ENCODE results near the gene APLN.
A peak's percentile ranks its signal among the peaks of the same experiment; 100 is the strongest.

Gene APLN, protein sequence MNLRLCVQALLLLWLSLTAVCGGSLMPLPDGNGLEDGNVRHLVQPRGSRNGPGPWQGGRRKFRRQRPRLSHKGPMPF

DNA sequence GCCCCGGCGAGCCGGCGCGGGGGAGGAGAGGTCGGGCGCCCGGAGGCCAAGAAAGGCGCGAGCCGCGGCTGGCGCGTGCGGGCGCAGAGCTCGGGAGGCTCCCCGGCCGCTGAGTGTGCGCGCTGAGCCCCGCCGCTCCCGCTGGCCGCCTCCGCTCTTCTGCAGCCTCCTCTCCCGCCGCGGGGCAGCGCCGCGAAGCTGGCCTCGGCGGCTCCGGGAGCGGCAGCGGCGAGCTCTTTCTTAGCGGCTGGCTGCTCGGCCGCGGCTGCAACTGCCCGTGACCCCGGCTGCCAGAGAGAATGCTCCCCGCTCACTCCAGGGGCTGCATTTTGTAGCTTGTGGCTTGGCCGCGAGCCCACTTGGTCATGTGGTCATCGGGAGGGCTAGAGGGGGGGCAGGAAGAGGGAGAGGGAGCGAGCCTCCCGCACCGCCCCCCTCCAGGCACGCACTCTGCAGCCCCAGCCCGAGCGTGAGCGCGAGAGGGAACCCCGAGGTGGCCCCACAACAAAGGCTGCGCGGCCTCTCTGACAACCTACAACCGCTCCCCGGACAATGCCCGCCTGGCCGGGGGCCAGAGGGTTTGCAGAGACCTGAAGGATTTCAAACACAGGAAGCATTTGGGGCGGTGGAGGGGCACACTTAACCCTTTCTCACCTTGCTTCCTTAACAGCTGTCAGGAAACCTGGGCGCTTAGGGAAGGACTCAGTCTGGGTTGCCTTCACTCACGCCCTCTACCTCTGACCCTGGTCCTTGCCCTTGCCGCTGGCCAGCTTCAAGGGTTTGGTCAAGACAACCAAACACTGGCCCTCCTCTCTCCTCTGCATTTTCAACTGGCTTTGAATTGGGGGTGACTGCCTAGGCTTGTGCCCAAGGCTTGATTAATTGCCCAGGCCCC, at the start of gene APLN:
TSS of gene APLN (minus strand) at position 305 of the 895 bp plus-strand sequence. CDS start 326 bp downstream, outside the sequence.
- DNase-seq = peak; percentile 4

DNA sequence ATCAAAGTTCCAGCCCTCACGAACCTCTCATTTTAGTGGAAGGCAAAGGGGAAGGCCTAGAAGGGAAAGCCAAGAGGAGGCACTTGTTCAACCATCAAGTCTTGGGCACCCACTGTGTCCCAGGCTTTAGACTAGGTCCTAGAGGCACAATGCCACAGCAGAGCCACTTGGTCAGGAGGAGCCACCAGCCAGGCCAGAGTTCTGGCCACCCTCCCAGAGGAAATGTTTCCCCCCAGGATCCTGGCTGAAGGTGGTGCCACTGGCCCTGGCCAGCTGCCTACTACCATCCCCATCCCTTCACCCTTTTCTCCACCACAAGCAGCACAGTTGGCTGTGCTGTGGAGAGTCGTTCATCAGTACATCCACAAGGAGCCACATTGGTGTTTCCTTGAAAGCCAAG, 49.7 kb upstream of the APLN start:
- DNase-seq = no peak

DNA sequence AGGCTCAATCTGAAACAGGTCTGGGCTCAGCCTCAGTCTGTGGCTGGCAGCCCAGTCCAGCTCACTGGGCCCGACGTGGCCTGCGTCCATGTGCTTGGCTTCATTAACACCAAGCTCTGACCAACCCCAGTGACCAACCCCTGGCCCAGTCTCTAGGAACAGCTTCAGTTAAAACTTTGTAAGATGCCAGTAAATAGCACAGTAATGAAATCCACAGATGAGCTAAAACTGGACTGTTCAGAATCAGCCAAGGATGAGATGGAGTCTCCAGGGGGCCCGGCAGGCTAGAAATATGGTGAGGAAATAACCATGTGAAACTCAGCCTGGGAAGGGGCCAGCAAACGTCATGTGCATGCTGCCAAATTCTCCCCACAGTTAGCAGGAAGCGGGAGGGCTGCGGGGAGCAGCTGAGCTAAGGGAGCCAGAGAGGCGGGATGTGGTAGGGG, 46.9 kb upstream of the APLN start:
- DNase-seq = no peak

DNA sequence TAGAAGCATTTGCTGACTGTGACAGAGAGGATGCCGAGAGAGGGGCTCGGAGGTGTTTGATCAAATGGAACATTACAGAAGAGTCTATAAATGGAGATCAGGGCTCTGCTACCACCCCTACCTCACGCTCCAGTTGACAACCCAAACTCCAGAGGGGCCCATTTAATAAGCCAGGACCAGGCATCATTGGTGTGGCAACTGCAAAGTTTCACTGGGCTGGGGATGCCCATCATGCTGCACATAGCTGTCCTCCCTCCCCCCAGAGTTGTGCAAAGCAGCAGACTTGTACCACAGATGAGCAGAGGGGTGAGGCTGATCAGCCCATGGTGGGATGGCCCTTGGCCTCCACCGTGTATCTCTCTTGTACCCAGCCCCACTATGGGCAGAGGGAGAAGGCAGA, 45.8 kb upstream of the APLN start:
- no peak for DNase-seq

DNA sequence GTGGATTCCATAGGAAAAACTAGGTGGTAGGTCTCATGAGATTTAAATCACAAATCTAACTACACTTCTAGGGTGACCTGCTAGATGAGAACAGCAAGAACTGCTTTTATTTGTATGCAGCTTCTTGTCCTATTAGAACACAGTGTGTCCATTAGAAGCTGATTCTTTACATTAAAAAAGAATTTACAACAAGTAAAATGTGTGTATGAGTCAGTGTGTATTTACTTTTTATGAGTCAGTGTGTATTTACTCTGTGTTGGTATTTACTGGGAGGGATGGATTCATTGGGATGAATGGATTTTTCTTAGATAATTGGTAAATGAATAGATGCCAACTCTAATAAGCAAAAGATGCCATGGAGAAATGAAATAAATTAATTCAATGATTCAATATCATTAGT, 43.4 kb upstream of the APLN start:
- no peak for DNase-seq

DNA sequence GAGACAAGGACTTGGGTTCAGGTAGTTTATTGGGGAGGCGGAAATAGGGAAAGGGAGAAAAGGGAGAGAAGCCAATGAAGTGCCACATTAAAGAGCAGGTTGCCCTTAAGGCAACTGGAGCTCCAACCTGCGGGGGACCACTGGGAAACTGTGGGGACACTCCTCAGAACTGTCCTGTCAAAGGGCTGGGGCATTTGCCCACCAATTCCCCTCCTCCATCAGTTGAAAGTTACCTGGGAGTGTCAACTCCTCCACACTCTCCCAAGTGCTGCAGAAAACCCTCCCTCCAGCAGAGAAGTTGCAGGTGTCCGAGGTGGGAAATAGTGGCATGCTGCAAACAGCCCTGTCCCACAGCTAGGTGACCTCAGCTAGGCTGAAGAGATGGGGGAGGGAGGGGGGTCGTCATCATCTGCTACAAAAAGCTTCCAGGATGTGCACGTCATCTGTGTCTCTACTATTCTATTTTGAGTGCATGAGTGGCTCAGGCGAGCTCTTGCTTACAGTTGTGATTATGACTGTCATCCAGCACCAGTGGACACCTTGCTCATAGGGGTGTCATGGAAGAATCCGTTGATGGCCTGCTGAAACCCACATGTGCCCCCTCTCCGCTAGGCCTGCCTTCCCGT, 42.6 kb upstream of the APLN start:
- DNase-seq = no peak

DNA sequence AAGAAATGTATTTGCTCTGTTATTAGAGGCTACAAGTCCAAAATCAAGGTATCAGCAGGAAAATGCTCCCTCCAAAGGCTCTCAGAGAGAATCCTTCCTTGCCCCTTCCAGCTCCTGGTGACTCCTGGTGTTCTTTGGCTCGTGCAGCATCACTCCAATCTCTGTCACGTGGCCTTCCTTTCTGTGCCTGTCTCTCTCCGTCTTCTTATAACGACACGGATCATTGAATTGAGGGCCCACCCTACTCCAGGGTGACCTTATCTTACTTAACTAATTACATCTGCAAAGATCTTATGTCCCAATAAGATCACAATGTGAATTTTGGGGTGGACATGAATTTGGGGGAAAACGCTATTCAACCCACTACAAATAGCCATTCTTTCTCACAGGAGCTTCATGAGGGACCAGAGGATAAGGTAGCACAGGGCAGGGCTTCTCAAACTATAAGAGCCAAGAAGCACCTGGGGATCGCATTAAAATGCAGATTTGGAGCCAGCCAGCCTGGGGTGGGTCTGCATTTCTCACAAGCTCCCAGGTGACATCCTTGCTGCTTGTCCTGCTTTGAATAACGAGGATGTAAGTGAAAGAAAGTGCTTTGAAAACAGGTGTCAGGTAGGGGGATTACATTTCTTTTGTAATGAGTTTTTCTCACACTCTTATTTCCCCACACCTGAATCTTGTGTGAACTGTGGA, 41.9 kb upstream of the APLN start:
- no peak for DNase-seq

DNA sequence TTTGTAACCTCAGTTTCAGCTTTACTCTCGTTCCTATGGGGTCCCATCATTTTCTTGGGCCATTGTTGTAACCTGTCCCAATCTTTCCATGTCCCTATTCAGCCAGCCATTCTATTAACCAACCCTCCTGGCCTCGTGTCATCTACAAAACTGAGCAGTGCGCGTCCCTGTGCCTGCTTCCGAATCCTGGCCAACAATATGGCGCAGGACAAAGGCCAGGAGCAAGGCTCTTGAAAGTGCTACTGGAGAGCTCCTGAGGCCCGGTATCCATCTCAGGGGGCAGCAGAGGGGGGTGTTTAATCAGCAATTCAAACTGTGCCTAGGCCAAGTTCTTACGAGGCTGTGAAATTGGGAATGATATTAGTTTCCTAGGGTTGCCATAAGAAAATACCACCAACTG, 41.2 kb upstream of the APLN start:
- DNase-seq = no peak

DNA sequence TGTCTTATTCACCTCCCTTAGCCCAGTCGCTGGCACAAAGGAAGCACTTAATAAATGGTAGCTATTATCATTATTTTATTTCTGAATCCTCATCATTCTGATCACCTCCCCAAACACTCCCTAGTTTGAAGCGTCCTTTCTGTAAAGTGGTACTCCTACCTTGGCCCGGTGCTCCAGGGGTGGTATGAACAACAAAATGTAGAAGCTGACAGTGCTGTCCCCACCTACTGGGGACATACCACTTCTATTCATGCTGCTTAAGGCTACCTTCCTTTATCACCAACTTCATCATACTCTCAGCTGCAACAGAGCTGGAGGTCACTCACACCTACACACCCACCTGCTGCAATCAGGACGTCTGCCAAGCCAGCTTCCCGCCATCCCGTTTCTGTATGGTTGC, 40.8 kb upstream of the APLN start:
- DNase-seq = no peak

DNA sequence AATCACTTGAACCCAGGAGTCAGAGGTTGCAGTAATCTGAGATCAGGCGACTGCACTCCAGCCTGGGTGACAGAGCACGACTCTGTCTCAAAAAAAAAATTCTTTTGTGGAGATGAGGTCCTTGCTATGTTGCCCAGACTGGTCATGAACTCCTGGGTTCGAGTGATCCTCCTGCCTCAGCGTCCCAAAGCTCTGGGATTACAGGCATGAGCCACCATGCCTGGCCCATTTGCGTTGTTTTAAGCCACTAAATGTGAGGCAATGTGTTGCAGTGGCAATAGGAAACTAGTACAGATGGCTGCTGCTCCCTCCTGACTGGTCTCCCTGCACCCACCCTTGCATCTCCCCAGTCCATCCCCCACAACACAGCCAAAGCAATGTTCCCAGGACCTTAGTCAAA, 40.0 kb upstream of the APLN start:
- DNase-seq = no peak

DNA sequence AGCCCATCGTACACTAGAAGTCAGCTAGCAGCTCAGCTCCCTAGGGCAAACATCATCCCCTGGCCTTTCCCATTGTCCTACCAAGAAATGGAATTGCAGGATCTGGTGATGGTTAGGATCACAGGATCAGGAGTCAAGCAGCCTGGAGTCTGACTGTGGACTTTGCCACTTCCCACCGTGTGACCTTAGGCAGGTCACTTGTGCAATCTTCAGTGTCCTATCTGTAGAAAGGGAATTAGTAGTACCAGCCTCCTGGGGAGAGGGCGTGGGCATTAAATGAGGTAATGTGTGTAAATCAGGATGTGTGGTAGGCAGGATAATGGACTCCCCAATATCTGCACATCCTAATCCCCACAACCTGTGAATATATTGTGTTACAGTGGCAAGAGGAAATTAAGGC, 38.6 kb upstream of the APLN start:
- no peak for DNase-seq

DNA sequence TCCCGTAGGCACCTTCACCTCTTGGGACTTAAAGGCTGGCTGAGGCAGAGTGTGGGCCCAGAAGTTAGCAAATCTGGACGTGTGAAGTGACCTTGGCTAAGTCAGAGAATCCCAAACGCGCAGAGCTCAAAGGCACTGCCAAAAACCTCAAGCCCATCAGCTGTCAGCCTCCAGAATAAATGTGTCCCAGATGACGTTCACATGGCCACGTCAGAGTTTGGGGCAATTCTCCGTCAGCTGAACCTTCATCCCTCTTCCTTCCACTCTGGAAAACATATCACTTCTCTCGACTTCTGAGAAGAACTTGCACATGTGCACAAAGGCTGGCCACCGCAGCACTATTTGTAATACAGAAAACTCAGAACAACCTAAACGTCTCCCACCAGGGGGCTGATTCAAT, 35.7 kb upstream of the APLN start:
- no peak for DNase-seq

DNA sequence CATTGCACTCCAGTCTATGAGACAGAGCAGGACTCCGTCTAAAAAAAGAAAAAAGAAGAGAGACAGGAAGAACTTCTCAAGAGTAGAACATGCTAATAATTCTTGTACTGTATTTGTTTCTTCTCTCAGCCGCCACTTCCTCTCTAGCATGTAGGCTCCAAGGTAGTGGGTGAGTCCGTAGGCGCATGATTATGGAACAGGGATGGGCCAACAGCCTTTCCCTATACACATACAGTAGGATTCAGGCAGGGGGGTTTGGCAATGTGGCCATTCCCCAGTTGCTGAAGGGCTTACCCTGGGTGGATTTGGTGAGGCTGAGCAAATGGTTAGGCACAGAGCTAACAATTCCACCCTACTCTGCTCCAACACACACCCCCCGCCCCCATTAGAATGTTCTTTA, 35.0 kb upstream of the APLN start:
- DNase-seq = no peak

DNA sequence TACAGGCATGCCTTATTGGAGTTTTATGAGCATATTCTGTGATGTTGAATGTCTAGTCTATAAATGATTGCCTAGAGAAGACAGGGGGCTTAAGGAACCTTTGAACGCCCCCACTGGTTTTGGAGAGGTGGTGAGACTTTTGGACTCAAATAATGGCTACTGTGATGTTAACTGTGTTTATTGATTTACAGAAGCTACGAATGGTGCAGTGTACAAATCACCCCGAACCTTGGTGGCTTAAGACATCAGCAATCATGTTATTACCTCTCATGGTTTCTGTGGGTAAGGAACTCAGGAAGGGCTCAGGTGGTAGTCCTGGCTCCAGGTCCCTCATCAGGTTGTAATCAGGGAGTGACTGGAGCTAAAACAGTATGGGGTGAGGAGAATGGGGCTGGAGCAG, 33.3 kb upstream of the APLN start:
- DNase-seq = no peak

DNA sequence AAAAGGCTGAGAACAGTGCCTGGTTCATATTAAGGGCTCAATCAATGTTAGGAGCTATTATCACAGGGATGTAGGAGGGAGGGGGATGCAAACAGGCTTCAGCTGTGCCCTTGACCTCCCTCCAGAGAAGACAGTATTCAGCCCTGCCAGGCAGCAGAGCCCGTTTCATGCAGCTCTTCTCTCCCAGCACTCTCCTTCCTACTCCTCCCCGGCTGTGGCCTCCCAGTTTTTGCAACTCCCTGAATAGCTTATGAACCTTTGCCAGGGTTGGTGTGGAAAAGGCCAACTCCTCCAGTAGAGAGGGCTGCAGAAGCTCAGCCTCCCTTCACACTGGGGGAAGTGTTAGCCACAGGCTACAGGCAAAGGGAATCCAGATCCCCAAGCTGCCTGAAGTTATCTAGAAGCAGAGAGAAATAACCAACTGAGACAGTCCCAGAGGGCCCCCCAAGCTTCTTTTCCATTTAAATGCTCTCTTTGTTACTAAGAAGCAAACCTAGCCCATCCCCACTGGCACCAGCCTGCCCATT, 31.7 kb upstream of the APLN start:
- DNase-seq = no peak

DNA sequence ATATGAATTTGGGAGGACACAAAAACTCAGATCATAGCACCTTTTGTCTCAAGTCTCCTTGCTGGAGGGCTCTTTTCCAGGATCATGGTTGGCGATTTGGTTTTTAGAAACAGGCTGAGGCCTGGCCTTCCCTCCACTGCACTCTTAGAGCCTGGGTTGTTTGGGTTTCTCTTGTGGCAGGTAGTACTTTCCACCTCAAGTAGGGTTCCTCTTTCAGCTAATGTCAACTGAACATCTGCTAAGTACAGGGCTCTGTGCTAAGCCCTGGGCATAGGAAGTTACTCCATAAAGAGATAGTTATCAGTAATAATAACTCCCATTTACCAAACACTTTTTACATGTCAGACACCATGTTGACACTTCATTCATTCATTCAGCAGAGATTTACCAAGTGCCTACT, 28.2 kb upstream of the APLN start:
- DNase-seq = no peak

DNA sequence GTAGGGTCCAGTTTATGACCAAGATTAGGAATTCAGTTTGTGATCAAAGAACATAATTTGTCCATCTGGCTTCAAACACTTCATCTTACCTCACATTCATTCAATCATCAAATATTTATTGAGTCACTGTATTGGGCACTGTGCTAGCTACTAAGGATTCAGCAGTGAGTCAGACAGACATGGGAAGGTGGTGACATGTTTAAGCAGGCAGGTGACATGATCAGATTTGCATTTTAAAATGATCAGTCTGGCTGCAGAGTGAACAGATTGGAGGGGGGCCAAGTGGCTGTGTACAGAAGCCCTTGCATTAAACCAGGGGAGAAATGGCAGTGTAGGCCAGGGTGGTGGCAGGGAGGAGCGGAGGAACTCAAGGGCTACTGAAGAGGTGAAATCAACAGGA, 25.1 kb upstream of the APLN start:
- no peak for DNase-seq

DNA sequence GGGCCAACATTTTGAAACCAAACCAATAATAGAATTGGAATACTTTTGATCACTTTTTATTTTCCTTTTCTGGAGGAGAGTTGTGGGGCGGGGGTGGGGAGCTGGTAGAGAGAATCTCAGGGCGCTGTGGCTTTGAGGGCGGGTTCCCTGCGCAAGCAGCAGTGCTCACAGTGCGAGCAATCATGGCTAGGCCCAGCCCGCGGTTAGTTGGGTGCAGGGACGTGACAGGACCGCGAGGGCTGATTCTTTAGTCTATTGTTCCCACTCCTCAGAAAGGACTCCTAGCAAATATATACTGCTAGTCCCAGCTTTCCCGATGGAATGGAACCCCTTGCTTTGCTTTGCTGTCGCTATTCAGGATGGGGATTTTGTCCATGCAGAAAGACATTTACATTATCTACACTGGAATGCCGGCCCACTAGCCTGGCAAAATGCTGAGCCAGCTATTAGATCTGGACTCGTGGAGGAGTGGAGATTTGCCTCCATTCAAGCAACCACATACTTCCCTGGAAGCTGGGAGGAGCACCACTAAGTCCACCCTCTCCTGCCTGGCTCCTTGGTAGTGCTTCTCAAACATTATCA, 23.9 kb upstream of the APLN start:
- DNase-seq = peak; percentile 30

DNA sequence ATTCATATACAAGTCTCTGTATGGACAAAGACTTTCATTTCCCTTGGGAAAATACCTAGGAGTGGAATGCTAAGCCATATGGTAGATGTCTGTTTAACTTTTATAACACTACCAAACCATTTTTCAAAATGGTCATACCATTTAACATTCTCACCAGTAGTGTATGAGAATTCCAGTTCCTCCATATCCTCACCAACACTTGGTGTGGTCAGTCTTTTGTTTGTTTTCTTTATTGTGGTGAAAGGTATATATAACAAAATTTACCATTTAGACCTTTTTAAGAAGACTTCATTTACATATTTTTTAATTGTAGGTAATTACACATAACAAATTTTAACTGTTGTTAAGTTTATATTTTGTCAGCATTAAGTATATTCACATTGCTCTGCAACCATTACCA, 12.7 kb upstream of the APLN start:
- no peak for DNase-seq

DNA sequence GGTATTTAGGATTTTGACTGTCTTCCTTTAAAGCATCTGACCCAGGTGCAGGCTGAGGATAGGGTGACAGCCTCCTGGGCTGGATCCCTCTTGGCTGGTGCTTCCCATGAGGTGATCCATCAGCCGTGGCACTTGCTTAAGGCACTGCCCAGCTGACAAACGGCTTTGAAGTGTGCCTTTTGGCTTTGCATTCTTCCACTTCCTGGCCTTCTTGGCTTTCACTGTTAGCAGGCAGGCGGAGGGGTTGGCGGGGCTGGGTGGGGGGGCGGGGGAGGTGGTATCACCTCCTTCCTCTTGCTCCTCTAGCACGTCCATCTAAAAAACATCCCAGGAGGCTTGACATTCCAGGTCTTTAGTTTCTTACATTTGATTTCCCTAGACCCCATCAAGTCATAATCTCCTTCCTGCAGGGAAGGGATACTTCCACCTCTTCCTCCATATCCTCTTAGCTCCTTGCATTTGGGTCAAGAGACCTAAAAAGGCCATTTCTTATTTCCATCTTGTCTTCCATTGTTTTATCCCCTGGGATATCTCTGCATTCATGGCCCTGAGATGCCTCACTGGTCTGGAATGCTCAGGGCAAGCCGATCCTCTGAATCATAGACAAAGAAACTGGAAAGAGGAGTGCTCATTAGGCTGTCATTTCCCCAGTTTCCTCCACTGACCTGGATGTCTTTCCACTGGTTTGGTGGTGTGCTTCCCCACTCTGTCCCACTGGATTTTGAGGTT, 11.3 kb upstream of the APLN start:
- DNase-seq = no peak

DNA sequence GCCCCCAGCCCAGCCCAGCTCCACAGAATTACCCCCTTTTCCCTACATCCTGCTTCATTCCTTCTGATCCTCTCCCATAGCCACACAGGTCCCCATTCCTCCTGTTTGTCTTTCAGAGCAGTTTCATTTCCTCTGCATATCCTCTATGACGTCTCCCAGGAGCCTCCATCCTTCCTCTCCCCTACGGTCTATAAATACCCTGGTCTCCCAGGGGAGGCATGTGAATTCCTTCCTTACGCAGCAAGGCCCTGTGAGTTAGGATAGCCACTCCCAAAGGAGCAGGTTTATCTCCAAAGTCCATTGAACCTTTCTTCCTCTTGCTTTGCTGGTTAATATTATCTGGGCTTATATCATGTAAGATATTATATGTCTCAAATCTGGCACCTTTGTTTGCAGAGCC, 8.4 kb upstream of the APLN start:
- DNase-seq = no peak

DNA sequence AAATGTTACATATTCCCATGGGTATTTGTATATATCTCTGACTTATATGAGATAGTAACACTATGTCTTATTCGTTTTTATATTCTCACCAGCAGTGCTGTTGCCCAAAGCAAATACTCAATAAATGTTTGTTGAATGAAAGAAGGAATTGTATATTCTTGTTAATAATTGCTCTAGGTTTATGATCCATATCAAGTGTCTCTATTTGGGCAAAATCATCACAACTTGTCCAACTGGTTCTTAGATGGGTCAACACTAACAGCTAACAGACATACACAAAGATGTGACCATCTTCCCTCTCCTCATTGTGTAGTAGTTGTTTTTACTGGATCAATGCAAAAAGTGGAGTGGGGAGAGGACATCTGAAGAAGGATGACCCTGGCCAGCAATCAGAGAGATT, 6.6 kb upstream of the APLN start:
- no peak for DNase-seq

Measured in CD4-positive, alpha-beta T cell treated with Interleukin-12 subunit alpha and Interleukin-12 subunit beta, for 1 hour (primary cell).